Hepatocyte (in vitro differentiated cells): Measurements from ENCODE around the gene MAPKBP1. TPM values are rescaled to one million over a fixed set of nuclear protein-coding genes. Genes with fewer than 3 reads are reported as not detected.

ENCODE experiments used
- DNase-seq: peaks from one replicate; pipeline ENCODE4 v3.0.0-alpha.2; 2016; ENCODE audit warnings: low spot score
- H2AFZ ChIP-seq: fragments of 200-600 bp; sonication (generic); 2 replicates; pipeline ENCODE4 v1.6.0; 2016; ENCODE audit warnings: antibody characterized with exemption, mild to moderate bottlenecking
- H3K27ac ChIP-seq: fragments of 200-600 bp; sonication (generic); 2 replicates; pipeline ENCODE4 v1.5.1; 2016; ENCODE audit warnings: mild to moderate bottlenecking
- H3K27me3 ChIP-seq: fragments of 200-600 bp; sonication (generic); 2 replicates; pipeline ENCODE4 v1.6.1; 2016
- H3K36me3 ChIP-seq: fragments of 200-600 bp; sonication (generic); replicated peaks from 2 replicates; pipeline ENCODE4 v1.5.1; 2016; ENCODE audit warnings: low read depth; ENCODE audit not compliant: insufficient read depth
- H3K4me1 ChIP-seq: fragments of 200-600 bp; sonication (generic); 2 replicates; pipeline ENCODE4 v1.5.1; 2016; ENCODE audit warnings: mild to moderate bottlenecking, moderate library complexity; ENCODE audit not compliant: insufficient read depth
- H3K4me2 ChIP-seq: fragments of 200-600 bp; sonication (generic); 2 replicates; pipeline ENCODE4 v1.6.0; 2016
- H3K4me3 ChIP-seq: fragments of 200-600 bp; sonication (generic); 2 replicates; pipeline ENCODE4 v1.5.1; 2016; ENCODE audit warnings: mild to moderate bottlenecking
- H3K79me2 ChIP-seq: fragments of 200-600 bp; sonication (generic); 2 replicates; pipeline ENCODE4 v1.6.0; 2017; ENCODE audit warnings: mild to moderate bottlenecking
- H3K9me2 ChIP-seq: fragments of 200-600 bp; sonication (generic); replicated peaks from 2 replicates; pipeline ENCODE4 v1.6.0; 2017; ENCODE audit warnings: mild to moderate bottlenecking; ENCODE audit not compliant: insufficient read depth
- H3K9me3 ChIP-seq: fragments of 200-600 bp; sonication (generic); 2 replicates; pipeline ENCODE4 v1.5.1; 2016; ENCODE audit warnings: low read depth, mild to moderate bottlenecking
- H4K20me1 ChIP-seq: fragments of 200-600 bp; sonication (generic); 2 replicates; pipeline ENCODE4 v1.6.0; 2016; ENCODE audit warnings: mild to moderate bottlenecking; ENCODE audit not compliant: insufficient read depth, poor library complexity, severe bottlenecking
- EZH2 ChIP-seq: fragments of 200-600 bp; sonication (generic); IDR thresholded peaks from 2 replicates; pipeline ENCODE4 v1.6.1; 2016; ENCODE audit warnings: antibody characterized with exemption, mild to moderate bottlenecking, borderline replicate concordance
- EZH2phosphoT487 ChIP-seq: fragments of 200-600 bp; sonication (generic); IDR thresholded peaks from one replicate; pipeline ENCODE4 v1.6.1; 2018; ENCODE audit warnings: antibody characterized with exemption, mild to moderate bottlenecking, low read depth, moderate library complexity; ENCODE audit not compliant: unreplicated experiment, severe bottlenecking
- whole genome bisulfite sequencing: methylation state at CpG from one replicate; pipeline ENCODE4 v1.1.6; 2016; ENCODE audit warnings: low lambda C conversion rate; ENCODE audit errors: missing lambda C conversion rate; 5-methylcytosine and 5-hydroxymethylcytosine counted together
- polyA plus RNA-seq: library from polyadenylated mRNA; unstranded; fragments of >200 nt; fragmentation: Nextera tagmentation; extraction: Ambion mirVana; gene quantifications from 2 replicates; pipeline ENCODE4 v1.2.1, GENCODE V29; 2016
- total RNA-seq: library from RNA; depleted of rRNA; stranded (reverse); fragments of >200 nt; gene quantifications from 2 replicates; pipeline ENCODE4 v1.2.3, GENCODE V29; 2014
- TF ChIP-seq, protein P1 (sequence below): fragments of 200-600 bp; sonication (generic); IDR thresholded peaks from 2 replicates; pipeline ENCODE4 v1.5.1; 2016; ENCODE audit warnings: antibody characterized with exemption, mild to moderate bottlenecking; ENCODE audit not compliant: poor library complexity

MAPKBP1 gene
- total and polyA plus RNA-seq, 2 experiments from 2014 or later: 18.6 to 24.5 TPM

DNA sequence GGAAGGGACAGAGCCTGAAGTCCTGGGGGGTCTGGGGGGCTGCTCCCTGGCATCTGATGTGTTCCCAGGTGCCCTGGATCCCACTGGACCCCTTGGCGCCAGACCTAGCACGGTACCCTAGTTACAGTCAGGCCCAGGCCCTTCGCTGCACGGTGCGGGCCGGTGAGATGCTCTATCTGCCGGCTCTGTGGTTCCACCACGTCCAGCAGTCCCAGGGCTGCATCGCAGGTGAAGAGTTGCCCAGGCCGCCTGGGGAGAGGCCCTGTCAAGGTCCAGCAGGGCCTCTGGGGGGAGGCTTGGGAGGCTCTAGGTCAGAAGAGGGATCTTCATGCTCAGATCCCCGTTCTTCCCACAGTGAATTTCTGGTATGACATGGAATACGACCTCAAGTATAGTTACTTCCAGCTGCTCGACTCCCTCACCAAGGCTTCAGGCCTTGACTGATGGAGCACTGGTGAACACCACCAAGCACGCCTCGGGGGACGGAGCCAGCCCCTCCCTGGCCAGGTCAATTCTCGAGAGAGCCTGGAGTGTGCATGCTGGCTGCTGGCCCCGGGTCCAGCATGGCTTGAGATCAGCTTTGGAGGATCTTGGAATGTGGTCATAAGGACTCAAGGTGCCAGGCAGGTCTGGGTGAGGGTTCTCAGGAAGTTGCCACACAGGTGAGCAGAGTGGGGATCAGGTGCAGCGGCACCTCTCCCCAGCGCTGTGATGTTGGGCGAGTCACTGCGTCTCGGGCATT, 62.6 kb downstream of the MAPKBP1 start:
- H3K9me2 ChIP-seq: no peaks in the 10 kb centered on the region
- H3K36me3 ChIP-seq: no peaks in the 10 kb centered on the region
- 98% methylated on average over 22 of the region's 23 CpGs for WGBS
- no peaks in the 10 kb centered on the region for H3K27me3 ChIP-seq
- TF ChIP-seq EZH2: no peak
- TF ChIP-seq EZH2phosphoT487: no peak
- TF ChIP-seq, protein P1, sequence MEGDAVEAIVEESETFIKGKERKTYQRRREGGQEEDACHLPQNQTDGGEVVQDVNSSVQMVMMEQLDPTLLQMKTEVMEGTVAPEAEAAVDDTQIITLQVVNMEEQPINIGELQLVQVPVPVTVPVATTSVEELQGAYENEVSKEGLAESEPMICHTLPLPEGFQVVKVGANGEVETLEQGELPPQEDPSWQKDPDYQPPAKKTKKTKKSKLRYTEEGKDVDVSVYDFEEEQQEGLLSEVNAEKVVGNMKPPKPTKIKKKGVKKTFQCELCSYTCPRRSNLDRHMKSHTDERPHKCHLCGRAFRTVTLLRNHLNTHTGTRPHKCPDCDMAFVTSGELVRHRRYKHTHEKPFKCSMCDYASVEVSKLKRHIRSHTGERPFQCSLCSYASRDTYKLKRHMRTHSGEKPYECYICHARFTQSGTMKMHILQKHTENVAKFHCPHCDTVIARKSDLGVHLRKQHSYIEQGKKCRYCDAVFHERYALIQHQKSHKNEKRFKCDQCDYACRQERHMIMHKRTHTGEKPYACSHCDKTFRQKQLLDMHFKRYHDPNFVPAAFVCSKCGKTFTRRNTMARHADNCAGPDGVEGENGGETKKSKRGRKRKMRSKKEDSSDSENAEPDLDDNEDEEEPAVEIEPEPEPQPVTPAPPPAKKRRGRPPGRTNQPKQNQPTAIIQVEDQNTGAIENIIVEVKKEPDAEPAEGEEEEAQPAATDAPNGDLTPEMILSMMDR: no peak
- no peaks in the 10 kb centered on the region for H3K4me1 ChIP-seq
- no peaks in the 10 kb centered on the region for H3K79me2 ChIP-seq
- no peaks in the 10 kb centered on the region for H4K20me1 ChIP-seq
- no peak overlapping the region for H3K4me3 ChIP-seq
- DNase-seq: no peak
- H3K27ac ChIP-seq: no peak overlapping the region
- H2AFZ ChIP-seq: no peak overlapping the region
- H3K4me2 ChIP-seq: no peak overlapping the region
- H3K9me3 ChIP-seq: no peaks in the 10 kb centered on the region

DNA sequence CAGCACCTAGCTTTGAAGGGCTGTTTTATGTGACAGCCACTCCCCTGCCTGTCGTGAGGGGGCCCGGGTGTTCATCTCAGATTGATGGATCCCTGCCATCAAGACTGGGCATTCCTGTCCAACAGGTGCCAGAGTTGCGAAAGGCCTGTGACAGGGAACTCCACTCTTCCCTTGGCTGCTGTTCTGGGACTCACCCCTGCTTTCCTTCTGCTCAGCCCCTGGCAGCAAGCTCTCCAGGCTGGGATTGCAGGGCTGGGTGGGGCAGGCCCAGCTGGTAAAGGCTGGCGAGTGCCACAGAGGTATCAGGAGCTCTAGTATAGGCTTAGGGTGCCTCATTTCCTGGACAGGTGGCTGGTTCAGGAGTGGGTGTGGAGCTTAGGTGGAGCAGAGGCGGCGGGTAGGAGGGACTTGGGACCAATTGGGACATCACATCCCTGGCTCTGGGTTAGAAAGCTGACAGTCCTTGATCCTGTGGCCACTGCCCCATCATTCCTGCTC, 64.2 kb downstream of the MAPKBP1 start, which contains the start of gene PLA2G4B:
Gene PLA2G4B (plus strand): TSS at position 448 of the 498 bp plus-strand sequence. CDS start 67 bp downstream, outside the sequence.
- TF ChIP-seq, protein P1: no peak
- TF ChIP-seq EZH2: no peak
- no peak for TF ChIP-seq EZH2phosphoT487
- H3K9me3 ChIP-seq: no peaks in the 10 kb centered on the region
- no peaks in the 10 kb centered on the region for H3K79me2 ChIP-seq
- H3K36me3 ChIP-seq: no peaks in the 10 kb centered on the region
- H3K9me2 ChIP-seq: no peaks in the 10 kb centered on the region
- no peak within 1 kb of the TSS for H3K4me2 ChIP-seq
- H3K4me1 ChIP-seq: no peaks in the 10 kb centered on the region
- 87% methylated on average over 6 of the region's 6 CpGs for WGBS
- no peak for DNase-seq
- no peaks in the 10 kb centered on the region for H3K27me3 ChIP-seq
- no peak within 1 kb of the TSS for H3K27ac ChIP-seq
- no peak within 1 kb of the TSS for H2AFZ ChIP-seq
- H4K20me1 ChIP-seq: no peaks in the 10 kb centered on the region
- H3K4me3 ChIP-seq: no peak within 1 kb of the TSS

DNA sequence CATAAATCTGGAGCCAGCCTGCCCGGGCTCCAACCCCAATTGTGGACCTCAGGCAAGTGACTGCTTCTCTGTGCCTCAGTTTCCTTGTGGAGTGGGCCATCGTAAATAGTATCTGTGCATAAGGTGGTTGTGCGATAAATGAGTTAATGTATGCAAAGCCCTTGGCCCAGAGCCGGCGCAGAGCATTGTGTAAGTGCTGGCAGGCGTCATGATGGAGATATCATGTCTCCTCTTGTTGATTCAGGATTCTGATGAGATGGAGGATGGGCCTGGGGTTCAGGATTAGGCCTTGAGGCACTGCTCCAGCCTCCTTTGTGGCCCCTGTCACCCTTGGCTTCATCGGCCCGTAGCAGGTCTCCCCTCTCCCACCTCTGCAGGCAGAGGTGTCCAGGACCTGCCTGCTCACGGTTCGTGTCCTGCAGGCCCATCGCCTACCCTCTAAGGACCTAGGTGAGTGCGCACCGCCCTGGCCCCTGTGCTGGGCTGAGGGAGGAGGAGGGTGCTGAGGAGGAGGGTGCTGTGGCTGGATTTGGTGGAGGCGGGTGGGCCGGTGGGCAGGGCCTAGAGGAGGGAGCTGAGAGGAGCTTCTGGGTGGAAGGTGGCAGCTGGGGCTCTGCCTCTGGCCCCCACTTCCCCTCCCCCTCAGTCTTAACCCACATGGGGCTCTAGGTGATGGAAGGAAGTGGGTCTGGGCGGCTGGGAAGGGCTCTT, 65.7 kb downstream of the MAPKBP1 start:
- H3K9me2 ChIP-seq: no peaks in the 10 kb centered on the region
- H3K27me3 ChIP-seq: no peaks in the 10 kb centered on the region
- WGBS: 91% methylated on average over 14 of the region's 16 CpGs
- no peaks in the 10 kb centered on the region for H3K4me1 ChIP-seq
- H3K4me2 ChIP-seq: no peak overlapping the region
- no peaks in the 10 kb centered on the region for H4K20me1 ChIP-seq
- no peak for DNase-seq
- no peak overlapping the region for H3K4me3 ChIP-seq
- H2AFZ ChIP-seq: no peak overlapping the region
- H3K79me2 ChIP-seq: no peaks in the 10 kb centered on the region
- H3K9me3 ChIP-seq: no peaks in the 10 kb centered on the region
- no peak for TF ChIP-seq EZH2phosphoT487
- TF ChIP-seq, protein P1: no peak
- TF ChIP-seq EZH2: no peak
- H3K27ac ChIP-seq: no peak overlapping the region
- H3K36me3 ChIP-seq: no peaks in the 10 kb centered on the region
